B cell (primary cell): ENCODE data around the gene LTBP3. TPM values are rescaled to one million over a fixed set of nuclear protein-coding genes. Genes with fewer than 3 reads are reported as not detected.
A peak's percentile ranks its signal among the peaks of the same experiment; 100 is the strongest.

Experiments used
- ATAC-seq: fragments of 200-7000 bp; cut with Tn5 transposase; one replicate; pipeline ENCODE4 v1.10.0; 2021; ENCODE audit warnings: low read depth, mild to moderate bottlenecking, moderate number of reproducible peaks, moderate library complexity
- CTCF ChIA-PET: fragments of 350-600 bp; sonication (Branson Sonifier 250); formaldehyde crosslinking; loops from one replicate; lab custom pipeline; 2021; ENCODE audit warnings: antibody characterized with exemption, inconsistent platforms; lab: Charles Lee
- POLR2A ChIA-PET: fragments of 350-600 bp; sonication (Branson Sonifier 250); formaldehyde crosslinking; loops from one replicate; lab custom pipeline; 2021; ENCODE audit warnings: antibody characterized with exemption; lab: Charles Lee
- DNase-seq: peaks from one replicate; pipeline ENCODE4 v3.0.0; 2013
- H2AFZ ChIP-seq: 2 replicates; pipeline ENCODE4 v1.6.1; 2012; ENCODE audit warnings: mild to moderate bottlenecking, low read depth, low read length; ENCODE audit not compliant: insufficient read depth, poor library complexity, severe bottlenecking
- H3K27ac ChIP-seq, 2 donors: 1 replicate in 1 of 2; 2 replicates in 1 of 2; pipeline ENCODE4 v1.5.1; 2012 to 2013; ENCODE audit warnings: low read length in 2 of 2, mild to moderate bottlenecking in 2 of 2, moderate library complexity in 1 of 2
- H3K27me3 ChIP-seq, 4 experiments: fragments of 200-600 bp in 1 of 4; sonication (generic) in 1 of 4; replicated peaks in 1 of 4; 1 replicate in 2 of 4; 2 replicates in 2 of 4; pipeline versions ENCODE4 v1.6.1 to v1.7.0; 2013 to 2016; ENCODE audit warnings: low read length in 3 of 4, mild to moderate bottlenecking in 2 of 4, mixed read lengths in 1 of 4, moderate library complexity in 1 of 4; ENCODE audit not compliant: insufficient read depth in 4 of 4, control insufficient read depth in 3 of 4; ENCODE audit errors: control extremely low read depth in 1 of 4
- H3K36me3 ChIP-seq, 2 experiments: replicated peaks in 1 of 2; 1 replicate in 1 of 2; 2 replicates in 1 of 2; pipeline versions ENCODE4 v1.6.1 to v1.7.1; 2013; ENCODE audit warnings: low read length in 1 of 2; ENCODE audit not compliant: insufficient read depth in 2 of 2, control insufficient read depth in 1 of 2; ENCODE audit errors: control extremely low read depth in 1 of 2, extremely low read depth in 1 of 2
- H3K4me1 ChIP-seq, 2 donors: fragments of 200-600 bp in 1 of 2; sonication (generic) in 1 of 2; 1 replicate in 1 of 2; 2 replicates in 1 of 2; pipeline versions ENCODE4 v1.5.1 to v1.6.1; 2013 to 2017; ENCODE audit warnings: low read length in 2 of 2; ENCODE audit not compliant: control insufficient read depth in 2 of 2, insufficient read depth in 2 of 2
- H3K4me2 ChIP-seq: replicated peaks from 2 replicates; pipeline ENCODE3; 2012; ENCODE audit warnings: mild to moderate bottlenecking, low read depth, low read length; ENCODE audit not compliant: poor library complexity, severe bottlenecking
- H3K4me3 ChIP-seq, 5 experiments: fragments of 200-600 bp in 1 of 5; sonication (generic) in 1 of 5; 1 replicate in 3 of 5; 2 replicates in 2 of 5; pipeline versions ENCODE4 v1.5.1 to v1.7.0; 2011 to 2016; ENCODE audit warnings: low read length in 4 of 5, mild to moderate bottlenecking in 4 of 5, low read depth in 2 of 5, control low read depth in 1 of 5, moderate library complexity in 1 of 5; ENCODE audit not compliant: insufficient read depth in 1 of 5; ENCODE audit errors: control extremely low read depth in 1 of 5, extremely low read depth in 1 of 5
- H3K79me2 ChIP-seq: fragments of 200-600 bp; sonication (generic); one replicate; pipeline ENCODE4 v1.6.0; 2016; ENCODE audit warnings: low read length; ENCODE audit not compliant: control insufficient read depth, insufficient read depth
- H3K9ac ChIP-seq: fragments of 200-600 bp; sonication (generic); 2 replicates; pipeline ENCODE4 v1.6.1; 2017; ENCODE audit warnings: mild to moderate bottlenecking, low read length, moderate library complexity
- H3K9me3 ChIP-seq, 3 donors: one replicate each; pipeline versions ENCODE4 v1.6.1 to v1.7.1; 2013; ENCODE audit warnings: low read length in 2 of 3; ENCODE audit not compliant: control insufficient read depth in 2 of 3, insufficient read depth in 1 of 3; ENCODE audit errors: control extremely low read depth in 1 of 3
- H4K20me1 ChIP-seq: 2 replicates; pipeline ENCODE4 v1.6.0; 2012; ENCODE audit warnings: mild to moderate bottlenecking, low read length; ENCODE audit not compliant: insufficient read depth, control insufficient read depth, poor library complexity, severe bottlenecking
- H3K27ac Mint-ChIP-seq: one replicate; pipeline ENCODE4 v1.8.0; 2021; ENCODE audit warnings: mixed read lengths
- H3K27me3 Mint-ChIP-seq: one replicate; pipeline ENCODE4 v1.8.0; 2021; ENCODE audit warnings: mixed read lengths
- H3K4me1 Mint-ChIP-seq: one replicate; pipeline ENCODE4 v1.8.0; 2021; ENCODE audit warnings: mixed read lengths
- H3K4me3 Mint-ChIP-seq: one replicate; pipeline ENCODE4 v1.8.0; 2021; ENCODE audit warnings: mixed read lengths
- H3K9me3 Mint-ChIP-seq: one replicate; pipeline ENCODE4 v1.8.0; 2022; ENCODE audit warnings: mixed read lengths; ENCODE audit not compliant: insufficient read depth
- EZH2 ChIP-seq: IDR thresholded peaks from 2 replicates; pipeline ENCODE4 v1.6.1; 2012; ENCODE audit warnings: borderline replicate concordance, low read depth, mild to moderate bottlenecking, moderate library complexity, low read length; ENCODE audit not compliant: insufficient read depth, poor library complexity, severe bottlenecking
- WGBS: methylation state at CpG from one replicate; pipeline ENCODE4 v1.1.5; 2013; ENCODE audit warnings: missing lambda C conversion rate; ENCODE audit not compliant: insufficient coverage; 5-methylcytosine and 5-hydroxymethylcytosine counted together
- intact Hi-C: fragments of 100-400 bp; cut with micrococcal nuclease; formaldehyde crosslinking; loops from one replicate; pipeline ENCODE4 v1.10.0; 2022
- polyA plus RNA-seq: library from polyadenylated mRNA; depleted of rRNA; stranded (reverse); fragments of >200 nt; gene quantifications from 2 replicates; pipeline ENCODE4 v1.2.3, GENCODE V29; 2012
- total RNA-seq, 2 donors: library from RNA; stranded (reverse); fragments of 120-200 nt in 1 of 2; gene quantifications; 1 replicate in 1 of 2; 2 replicates in 1 of 2; pipeline versions ENCODE4 v1.2.3 to v1.2.4, GENCODE V29; 2013 to 2022
- TF ChIP-seq, protein P1 (sequence below): fragments of 200-600 bp; IDR thresholded peaks from one replicate; pipeline ENCODE4 v1.8.0; 2022; ENCODE audit warnings: antibody characterized with exemption, mild to moderate bottlenecking

The LTBP3 gene
- total and polyA plus RNA-seq, 2 donors (not counting 1 experiment from before 2014, with no cell fraction given): 65.1 to 69.0 TPM

DNA sequence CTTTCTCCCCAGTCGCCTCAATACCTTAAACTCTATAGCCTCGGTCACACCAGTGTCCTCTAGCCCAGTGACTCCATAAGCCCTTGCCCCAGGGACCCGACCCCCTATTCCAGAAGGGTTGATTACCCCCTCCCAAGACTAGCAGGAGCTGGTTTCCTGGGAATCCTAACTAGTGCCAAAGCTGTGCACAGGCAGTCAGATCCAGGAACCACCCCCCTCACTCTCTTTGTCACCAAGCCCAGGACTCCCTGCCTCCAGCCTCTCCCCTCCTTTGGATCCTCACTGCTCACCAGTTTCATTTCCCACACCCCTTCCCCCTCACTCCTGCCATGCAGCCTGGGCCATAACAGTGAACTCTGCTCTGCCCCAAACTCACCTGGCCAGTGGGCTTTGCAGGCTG lies 9.8 kb downstream of the LTBP3 start:
- H3K9me3 Mint-ChIP-seq: no peaks in the 10 kb centered on the region
- POLR2A ChIA-PET: interaction anchor here (0.5 to 1.0 kb wide), 2 partner anchors 22 to 149 kb away, joined by 3 to 10 read pairs; partner anchors contain the start of gene ZNRD2
- H3K79me2 ChIP-seq: peaks cover 5% of the 10 kb centered on the region
- intact Hi-C loops: loop anchor here (10.0 kb wide), 1 partner anchor 434 kb away; the partner anchor contains the start of genes TM7SF2 and ZNHIT2
- ATAC-seq (no peak), DNase-seq (no peak)
- no peak overlapping the region for H3K9ac ChIP-seq
- H3K9me3 ChIP-seq: no peaks in the 10 kb centered on the region
- peaks cover 68% of the 10 kb centered on the region for H3K4me1 Mint-ChIP-seq
- TF ChIP-seq, protein P1, sequence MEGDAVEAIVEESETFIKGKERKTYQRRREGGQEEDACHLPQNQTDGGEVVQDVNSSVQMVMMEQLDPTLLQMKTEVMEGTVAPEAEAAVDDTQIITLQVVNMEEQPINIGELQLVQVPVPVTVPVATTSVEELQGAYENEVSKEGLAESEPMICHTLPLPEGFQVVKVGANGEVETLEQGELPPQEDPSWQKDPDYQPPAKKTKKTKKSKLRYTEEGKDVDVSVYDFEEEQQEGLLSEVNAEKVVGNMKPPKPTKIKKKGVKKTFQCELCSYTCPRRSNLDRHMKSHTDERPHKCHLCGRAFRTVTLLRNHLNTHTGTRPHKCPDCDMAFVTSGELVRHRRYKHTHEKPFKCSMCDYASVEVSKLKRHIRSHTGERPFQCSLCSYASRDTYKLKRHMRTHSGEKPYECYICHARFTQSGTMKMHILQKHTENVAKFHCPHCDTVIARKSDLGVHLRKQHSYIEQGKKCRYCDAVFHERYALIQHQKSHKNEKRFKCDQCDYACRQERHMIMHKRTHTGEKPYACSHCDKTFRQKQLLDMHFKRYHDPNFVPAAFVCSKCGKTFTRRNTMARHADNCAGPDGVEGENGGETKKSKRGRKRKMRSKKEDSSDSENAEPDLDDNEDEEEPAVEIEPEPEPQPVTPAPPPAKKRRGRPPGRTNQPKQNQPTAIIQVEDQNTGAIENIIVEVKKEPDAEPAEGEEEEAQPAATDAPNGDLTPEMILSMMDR: no peak
- TF ChIP-seq EZH2: no peak
- peaks cover 47 to 63% of the 10 kb centered on the region in 2 donors for H3K4me1 ChIP-seq
- peak overlapping the region; percentile 62 for H3K4me3 Mint-ChIP-seq
- CTCF ChIA-PET: interaction anchor here (1.0 to 1.9 kb wide), 5 partner anchors 8 to 40 kb away, joined by 3 to 12 read pairs (median 8); no protein-coding TSS in a partner anchor
- H3K27me3 ChIP-seq: no peaks in the 10 kb centered on the region
- no peak overlapping the region for H2AFZ ChIP-seq
- 95% methylated on average over 3 of the region's 3 CpGs for WGBS
- peak overlapping the region; percentile 90 for H3K4me2 ChIP-seq
- no peaks in the 10 kb centered on the region for H3K36me3 ChIP-seq
- H3K27ac ChIP-seq: peak overlapping the region in 1 of 2 donors; percentile 42
- no peak overlapping the region for H3K4me3 ChIP-seq
- peak overlapping the region; percentile 73 for H3K27ac Mint-ChIP-seq
- no peaks in the 10 kb centered on the region for H3K27me3 Mint-ChIP-seq
- no peaks in the 10 kb centered on the region for H4K20me1 ChIP-seq

DNA sequence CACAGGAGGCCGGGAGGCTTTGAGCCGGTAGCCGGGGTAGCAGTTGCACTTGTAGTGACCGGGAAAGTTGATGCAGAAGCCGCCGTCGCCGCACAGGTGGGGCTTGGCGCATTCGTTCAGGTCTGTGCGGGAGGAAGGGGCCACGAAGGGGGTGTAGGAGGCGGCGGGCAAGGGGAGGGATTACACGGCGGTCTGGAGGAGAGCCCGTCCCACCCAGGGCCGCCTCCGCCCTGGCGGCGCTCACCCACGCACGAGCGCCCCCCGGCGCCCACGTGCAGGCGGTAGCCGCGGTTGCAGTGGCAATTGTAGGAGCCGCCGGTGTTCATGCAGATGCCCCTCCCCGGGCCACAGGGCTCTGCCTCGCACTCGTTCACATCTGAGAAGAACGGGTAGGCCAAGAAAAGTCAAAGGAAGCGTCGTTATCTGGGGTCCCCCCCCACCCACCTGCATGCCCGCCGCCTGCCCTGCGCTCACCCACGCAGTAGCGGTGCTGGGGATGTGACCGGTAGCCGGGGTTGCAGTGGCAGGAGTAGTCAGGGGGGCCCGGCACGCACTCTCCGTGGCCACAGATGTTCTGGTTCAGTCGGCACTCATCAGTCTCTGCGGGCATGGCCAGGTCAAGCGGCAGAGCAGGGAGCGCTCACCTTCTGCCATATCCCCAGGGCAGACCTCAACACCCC lies 10.6 kb downstream of the LTBP3 start:
- Histone ChIP-seq H3K4me2 (peak overlapping the region; percentile 90), H4K20me1 (no peaks in the 10 kb centered on the region), H3K79me2 (peaks cover 5% of the 10 kb centered on the region), H2AFZ (no peak overlapping the region), H3K27me3 (no peaks in the 10 kb centered on the region), H3K4me1 (peaks cover 43 to 55% of the 10 kb centered on the region in 2 donors), H3K9me3 (no peaks in the 10 kb centered on the region), H3K36me3 (no peaks in the 10 kb centered on the region), H3K4me3 (peak overlapping the region in 1 of 5 experiments; percentile 1), H3K9ac (no peak overlapping the region), H3K27ac (peak overlapping the region in 1 of 2 donors; percentile 93)
- Mint-ChIP-seq H3K27ac (peak overlapping the region; percentile 73), H3K4me1 (peaks cover 64% of the 10 kb centered on the region), H3K27me3 (no peaks in the 10 kb centered on the region), H3K9me3 (no peaks in the 10 kb centered on the region), H3K4me3 (peak overlapping the region; percentile 57)
- ChIA-PET POLR2A (interaction anchor here (0.9 to 1.3 kb wide), 2 partner anchors 13 to 68 kb away, joined by 5 read pairs; partner anchors contain the start of gene PCNX3), CTCF (interaction anchor here (1.0 to 9.2 kb wide), 7 partner anchors 7 to 186 kb away, joined by 3 to 86 read pairs (median 7); partner anchors contain the start of genes FAM89B and ZNRD2)
- TF ChIP-seq, protein P1: no peak
- TF ChIP-seq EZH2: no peak
- no peak for ATAC-seq
- 78% methylated on average over 49 of the region's 52 CpGs for WGBS
- peak; percentile 58 for DNase-seq
- intact Hi-C loops: loop anchor here (10.0 kb wide), 1 partner anchor 433 kb away; the partner anchor contains the start of genes TM7SF2 and ZNHIT2
